ENCODE results near the gene KIF13A. TPM values are rescaled to one million over a fixed set of nuclear protein-coding genes. Genes with fewer than 3 reads are reported as not detected.
A peak's percentile ranks its signal among the peaks of the same experiment; 100 is the strongest.

Gene KIF13A
- total RNA-seq, 3 donors from 2014 or later, result 45.6 to 85.9 (median 46.9) TPM

DNA sequence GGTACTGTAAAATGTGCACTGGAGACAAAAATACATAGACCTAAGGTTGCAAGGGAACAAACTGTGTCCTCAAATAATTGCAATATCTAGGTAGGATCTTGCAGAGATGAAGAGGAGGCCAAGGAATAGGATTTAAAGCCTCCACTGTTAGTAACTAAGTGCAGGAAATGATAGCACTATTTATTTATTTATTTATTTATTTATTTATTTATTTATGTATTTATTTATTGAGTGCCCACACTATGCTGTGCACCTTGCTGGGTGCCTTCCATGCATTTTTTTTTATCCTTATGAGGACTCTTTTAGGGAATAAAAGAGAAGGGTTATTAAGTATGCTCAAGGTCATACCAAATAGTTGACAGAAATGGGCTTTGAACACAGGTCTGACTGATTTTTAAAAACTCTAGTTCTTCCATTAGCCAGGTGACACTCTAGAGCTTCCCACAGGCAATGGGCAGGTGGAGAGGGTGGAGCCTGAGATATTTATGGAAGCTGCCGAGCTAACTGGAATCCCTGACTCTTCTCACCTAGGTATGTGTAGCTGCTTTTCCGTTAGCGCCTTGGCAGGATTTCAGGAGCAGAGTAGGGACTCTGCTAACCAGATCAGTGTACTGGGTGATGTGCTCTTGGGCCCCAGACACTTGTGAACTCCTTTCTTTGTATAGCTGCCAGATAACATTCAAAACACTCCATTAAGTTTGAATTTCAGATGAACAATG lies 268.0 kb downstream of the KIF13A start:
- ATAC-seq, result peak; percentile 22
- Histone ChIP-seq H3K4me1 (ENCODE audit: low read depth) (no peaks in the 10 kb centered on the region), H3K9me3 (no peaks in the 10 kb centered on the region), H3K36me3 (ENCODE audit: low read depth) (no peaks in the 10 kb centered on the region), H3K4me3 (no peak overlapping the region)
- TF ChIP-seq, protein P1, sequence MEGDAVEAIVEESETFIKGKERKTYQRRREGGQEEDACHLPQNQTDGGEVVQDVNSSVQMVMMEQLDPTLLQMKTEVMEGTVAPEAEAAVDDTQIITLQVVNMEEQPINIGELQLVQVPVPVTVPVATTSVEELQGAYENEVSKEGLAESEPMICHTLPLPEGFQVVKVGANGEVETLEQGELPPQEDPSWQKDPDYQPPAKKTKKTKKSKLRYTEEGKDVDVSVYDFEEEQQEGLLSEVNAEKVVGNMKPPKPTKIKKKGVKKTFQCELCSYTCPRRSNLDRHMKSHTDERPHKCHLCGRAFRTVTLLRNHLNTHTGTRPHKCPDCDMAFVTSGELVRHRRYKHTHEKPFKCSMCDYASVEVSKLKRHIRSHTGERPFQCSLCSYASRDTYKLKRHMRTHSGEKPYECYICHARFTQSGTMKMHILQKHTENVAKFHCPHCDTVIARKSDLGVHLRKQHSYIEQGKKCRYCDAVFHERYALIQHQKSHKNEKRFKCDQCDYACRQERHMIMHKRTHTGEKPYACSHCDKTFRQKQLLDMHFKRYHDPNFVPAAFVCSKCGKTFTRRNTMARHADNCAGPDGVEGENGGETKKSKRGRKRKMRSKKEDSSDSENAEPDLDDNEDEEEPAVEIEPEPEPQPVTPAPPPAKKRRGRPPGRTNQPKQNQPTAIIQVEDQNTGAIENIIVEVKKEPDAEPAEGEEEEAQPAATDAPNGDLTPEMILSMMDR (IDR thresholded peaks at IDR 0.05), result no peak
- intact Hi-C loops (cut with DNase I, micrococcal nuclease), result no loop called here
- DNase-seq, result no peak

DNA sequence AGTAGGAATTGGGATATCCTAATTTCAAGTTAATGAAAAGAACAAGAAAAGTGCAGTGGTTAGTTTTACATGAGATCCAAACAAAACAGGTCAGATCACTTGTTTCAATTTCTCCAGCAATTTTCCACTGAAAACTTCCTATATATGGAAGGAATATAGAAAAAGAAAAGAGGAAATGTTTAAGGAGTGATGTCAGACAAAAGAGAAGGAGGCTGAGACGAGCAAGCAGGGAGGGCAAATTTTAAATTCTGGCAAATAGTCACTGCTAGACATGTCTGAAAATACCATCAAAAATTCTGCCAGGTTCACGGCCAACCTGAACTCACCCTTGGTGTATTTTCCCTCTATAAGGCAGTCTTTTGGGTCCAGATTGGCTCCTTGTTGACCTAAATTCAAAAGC lies 271.2 kb downstream of the KIF13A start:
- ATAC-seq, result no peak
- intact Hi-C loops (cut with DNase I, micrococcal nuclease), result no loop called here
- Histone ChIP-seq H3K36me3 (ENCODE audit: low read depth) (no peaks in the 10 kb centered on the region), H3K4me3 (no peak overlapping the region), H3K4me1 (ENCODE audit: low read depth) (no peaks in the 10 kb centered on the region), H3K9me3 (no peaks in the 10 kb centered on the region)
- TF ChIP-seq, protein P1 (IDR thresholded peaks at IDR 0.05), result no peak
- DNase-seq, result no peak

DNA sequence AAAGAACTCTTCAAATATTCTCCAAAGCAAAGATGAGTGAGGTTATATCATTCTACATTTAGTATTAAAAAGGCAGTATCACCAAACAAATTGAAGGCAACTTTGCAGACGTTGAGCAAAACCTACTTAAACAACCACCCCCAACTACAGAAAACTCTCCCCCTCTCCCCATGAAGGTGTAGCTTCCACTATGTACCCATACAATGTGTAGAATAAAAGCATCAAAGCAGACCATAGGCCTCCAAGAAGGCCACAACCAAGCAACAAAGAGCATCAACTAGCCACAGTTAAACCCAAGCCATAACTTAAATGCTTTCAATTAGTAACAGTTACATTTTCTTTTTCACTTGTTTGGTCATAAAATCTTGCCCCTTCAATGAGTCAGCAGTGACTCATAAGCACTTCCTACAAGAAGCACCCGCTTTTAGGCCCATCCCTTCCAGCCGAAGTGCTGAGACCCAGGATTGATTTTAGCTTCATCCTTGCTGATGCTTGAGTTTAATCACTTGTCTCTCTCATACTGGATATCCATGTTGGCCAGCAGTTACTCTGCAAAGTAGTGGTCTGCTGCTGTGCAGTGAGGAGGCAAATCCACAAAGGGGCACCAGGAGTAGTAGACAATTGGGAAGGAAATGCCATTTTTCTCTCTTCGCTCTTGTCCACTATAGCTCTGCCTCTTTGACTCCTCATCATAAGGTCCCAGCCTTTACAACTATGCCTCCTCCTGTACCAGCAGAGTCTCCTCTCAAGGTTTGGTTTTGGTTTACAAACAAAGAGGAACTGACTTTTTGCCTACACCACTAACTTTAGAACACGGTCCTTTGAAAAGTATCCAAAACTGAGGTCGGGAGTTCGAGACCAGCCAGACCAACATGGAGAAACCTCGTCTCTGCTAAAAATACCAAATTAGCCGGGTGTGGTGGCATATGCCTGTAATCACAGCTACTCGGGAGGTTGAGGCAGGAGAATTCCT lies 272.3 kb downstream of the KIF13A start:
- Histone ChIP-seq H3K4me1 (ENCODE audit: low read depth) (no peaks in the 10 kb centered on the region), H3K36me3 (ENCODE audit: low read depth) (no peaks in the 10 kb centered on the region), H3K9me3 (no peaks in the 10 kb centered on the region), H3K4me3 (no peak overlapping the region)
- no peak for DNase-seq
- TF ChIP-seq, protein P1 (IDR thresholded peaks at IDR 0.05), result no peak
- peak; percentile 74 for ATAC-seq
- intact Hi-C loops (cut with DNase I, micrococcal nuclease), result no loop called here

DNA sequence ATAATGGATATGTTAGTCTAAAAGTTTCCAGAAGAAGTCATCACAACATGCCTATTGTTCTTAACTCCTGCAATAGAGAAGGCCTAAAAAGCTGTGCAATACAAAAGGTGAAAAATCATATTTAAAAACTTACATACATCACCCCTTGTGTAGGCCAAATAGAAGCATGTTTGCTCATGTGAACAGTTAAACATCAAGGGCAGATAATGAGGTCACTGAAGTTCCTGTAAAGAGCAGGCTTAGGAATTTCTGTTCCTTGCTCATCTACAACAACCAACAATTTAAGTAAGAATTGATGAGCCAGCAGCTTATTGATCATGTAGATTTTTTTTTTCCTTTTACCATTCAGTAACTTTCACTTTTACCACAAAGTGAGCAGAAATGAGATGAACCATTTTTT lies 273.3 kb downstream of the KIF13A start:
- Histone ChIP-seq H3K4me3 (no peak overlapping the region), H3K4me1 (ENCODE audit: low read depth) (no peaks in the 10 kb centered on the region), H3K9me3 (no peaks in the 10 kb centered on the region), H3K36me3 (ENCODE audit: low read depth) (no peaks in the 10 kb centered on the region)
- ATAC-seq (no peak), DNase-seq (no peak)
- intact Hi-C loops (cut with DNase I, micrococcal nuclease), result no loop called here
- TF ChIP-seq, protein P1 (IDR thresholded peaks at IDR 0.05), result no peak

DNA sequence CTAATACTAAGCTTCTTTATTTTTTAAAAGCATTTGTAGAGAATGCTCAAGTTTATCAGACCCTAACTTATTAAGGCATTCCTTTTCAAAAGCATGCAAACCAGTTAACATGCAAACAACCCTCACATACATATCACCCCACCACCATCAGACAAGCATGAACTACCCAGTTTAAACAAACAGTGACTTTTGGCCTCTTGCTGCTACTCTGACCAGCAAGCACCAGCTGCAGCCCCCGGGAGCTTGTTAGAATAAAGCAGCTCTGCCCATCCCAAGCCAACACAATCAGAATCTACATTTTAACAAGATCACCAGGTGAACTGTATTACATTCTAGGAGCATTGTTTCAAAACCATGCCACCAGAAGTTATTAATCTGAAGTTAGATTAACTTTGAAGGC lies 274.9 kb downstream of the KIF13A start:
- TF ChIP-seq, protein P1 (IDR thresholded peaks at IDR 0.05), result no peak
- intact Hi-C loops (cut with DNase I, micrococcal nuclease), result no loop called here
- Histone ChIP-seq H3K4me1 (ENCODE audit: low read depth) (peaks cover 3% of the 10 kb centered on the region), H3K9me3 (no peaks in the 10 kb centered on the region), H3K4me3 (no peak overlapping the region), H3K36me3 (ENCODE audit: low read depth) (no peaks in the 10 kb centered on the region)
- ATAC-seq (no peak), DNase-seq (no peak)
